Peyer's patch (tissue), 4 donors: Measurements from ENCODE around the gene KIRREL3.

Experiments used
- CTCF ChIP-seq, 6 experiments: fragments of 450-650 bp in 4 of 6; fragments of 200-600 bp in 2 of 6; sonication (generic) in 1 of 6; IDR thresholded peaks; one replicate each; pipeline ENCODE4 v1.5.1; 2017 to 2019; ENCODE audit warnings: antibody characterized with exemption in 6 of 6, mild to moderate bottlenecking in 3 of 6, moderate library complexity in 1 of 6
- POLR2A ChIP-seq, 2 donors: fragments of 450-650 bp; IDR thresholded peaks; one replicate each; pipeline ENCODE4 v1.5.1; 2017; ENCODE audit warnings: antibody characterized with exemption in 2 of 2, mild to moderate bottlenecking in 2 of 2, moderate library complexity in 2 of 2

GRCh38 chr11:126526471-126526870 lies 474.1 kb downstream of the KIRREL3 start:
- TF ChIP-seq CTCF (IDR thresholded peaks at IDR 0.05) (no peak), POLR2A (IDR thresholded peaks at IDR 0.05) (no peak)
